Suprapubic skin (tissue), 4 donors: Measurements from ENCODE around the gene CHST10. TPM values are rescaled to one million over a fixed set of nuclear protein-coding genes. Genes with fewer than 3 reads are reported as not detected.
"Not testable (repeated sequence)": the region's sequence is repeated elsewhere in the genome, so short reads cannot be mapped to it uniquely, and the experiment has no call there.

Experiments used
- DNase-seq, 2 donors: peaks; one replicate each; pipeline ENCODE4 v3.0.0-alpha.2; 2019; ENCODE audit warnings: low spot score in 2 of 2
- H3K27ac ChIP-seq: fragments of 200-600 bp; sonication (generic); one replicate; pipeline ENCODE4 v1.5.1; 2019
- H3K27me3 ChIP-seq: fragments of 200-600 bp; sonication (generic); one replicate; pipeline ENCODE4 v1.5.1; 2019
- H3K36me3 ChIP-seq: fragments of 200-600 bp; sonication (generic); one replicate; pipeline ENCODE4 v1.5.1; 2019
- H3K4me1 ChIP-seq: fragments of 200-600 bp; sonication (generic); one replicate; pipeline ENCODE4 v1.5.1; 2019
- H3K4me3 ChIP-seq: fragments of 200-600 bp; sonication (generic); one replicate; pipeline ENCODE4 v1.5.1; 2019; ENCODE audit warnings: mild to moderate bottlenecking
- H3K9me3 ChIP-seq: fragments of 200-600 bp; sonication (generic); one replicate; pipeline ENCODE4 v1.5.1; 2019
- CTCF ChIP-seq, 2 donors: fragments of 200-600 bp in 1 of 2; fragments of 450-650 bp in 1 of 2; sonication (generic) in 1 of 2; IDR thresholded peaks; one replicate each; pipeline ENCODE4 v1.5.1; 2016 to 2019; ENCODE audit warnings: antibody characterized with exemption in 2 of 2, mild to moderate bottlenecking in 1 of 2, moderate library complexity in 1 of 2
- EP300 ChIP-seq: sonication (generic); formaldehyde crosslinking; IDR thresholded peaks from one replicate; pipeline ENCODE4 v1.6.1; 2017; ENCODE audit warnings: antibody characterized with exemption
- POLR2A ChIP-seq, 2 donors: fragments of 450-650 bp; IDR thresholded peaks; one replicate each; pipeline ENCODE4 v1.6.1; 2017; ENCODE audit warnings: antibody characterized with exemption in 2 of 2, mild to moderate bottlenecking in 2 of 2, moderate library complexity in 2 of 2
- POLR2AphosphoS5 ChIP-seq, 3 donors: sonication (generic); formaldehyde crosslinking; IDR thresholded peaks; one replicate each; pipeline ENCODE4 v1.6.1; 2017; ENCODE audit warnings: antibody characterized with exemption in 3 of 3
- WGBS: methylation state at CpG from one replicate; pipeline ENCODE4 v1.1.5; 2018; 5-methylcytosine and 5-hydroxymethylcytosine counted together
- total RNA-seq, 4 donors: library from RNA; depleted of rRNA; stranded (reverse); fragments of >200 nt; gene quantifications; one replicate each; pipeline ENCODE4 v1.1.0, GENCODE V29; 2016

The CHST10 gene
- 1 to 10 TPM in 3 of 4 donors, under 1 TPM in 1; 0.91 to 3.6 (median 2.6) TPM for total RNA-seq

GRCh38 chr2:100416935-100417710 is at the start of gene CHST10:
Gene CHST10, minus strand, starts transcription at chr2:100417668. Its CDS starts 10,993 bp downstream, at chr2:100406675.
- H3K36me3 ChIP-seq: peaks cover 3% of the 10 kb centered on the region
- H3K4me1 ChIP-seq: peaks cover 13% of the 10 kb centered on the region
- TF ChIP-seq EP300 (no peak), CTCF (IDR thresholded peaks at IDR 0.05) (no peak), POLR2A (IDR thresholded peaks at IDR 0.05) (no peak), POLR2AphosphoS5 (IDR thresholded peaks at IDR 0.05) (no peak)
- WGBS: 1% methylated on average over 15 of the region's 88 CpGs
- peak within 1 kb of the TSS; percentile 70 for H3K27ac ChIP-seq
- DNase-seq: no peak
- no peaks in the 10 kb centered on the region for H3K27me3 ChIP-seq
- peak within 1 kb of the TSS; percentile 71 for H3K4me3 ChIP-seq
- no peaks in the 10 kb centered on the region for H3K9me3 ChIP-seq

- Histone ChIP-seq H3K4me3 (no peak overlapping the region), H3K27ac (no peak overlapping the region), H3K36me3 (no peaks in the 10 kb centered on the region), H3K9me3 (peaks cover 15% of the 10 kb centered on the region), H3K4me1 (no peaks in the 10 kb centered on the region), H3K27me3 (no peaks in the 10 kb centered on the region)
- DNase-seq: no peak
- 95% methylated on average over 1 of the region's 1 CpG for WGBS
- TF ChIP-seq EP300 (no peak), POLR2A (IDR thresholded peaks at IDR 0.05) (no peak), CTCF (IDR thresholded peaks at IDR 0.05) (no peak)
These were observed 43.5 kb upstream of the CHST10 start for GRCh38 chr2:100460904-100461530.

- not testable (repeated sequence) for H3K27me3 ChIP-seq, H3K36me3 ChIP-seq, H3K4me3 ChIP-seq, H3K27ac ChIP-seq, DNase-seq, H3K4me1 ChIP-seq
- peaks cover 18% of the 10 kb centered on the region for H3K9me3 ChIP-seq
These were observed 38.9 kb upstream of the CHST10 start for GRCh38 chr2:100456357-100456756.

GRCh38 chr2:100453853-100454252 is 36.4 kb upstream of the CHST10 start:
- 75% methylated on average over 4 of the region's 4 CpGs for WGBS
- Histone ChIP-seq H3K4me3 (no peak overlapping the region), H3K27ac (no peak overlapping the region), H3K4me1 (no peaks in the 10 kb centered on the region), H3K36me3 (no peaks in the 10 kb centered on the region), H3K27me3 (peaks cover 4% of the 10 kb centered on the region), H3K9me3 (peaks cover 11% of the 10 kb centered on the region)
- no peak for DNase-seq
- no peak for TF ChIP-seq CTCF (IDR thresholded peaks at IDR 0.05)

- DNase-seq: no peak
- peaks cover 8% of the 10 kb centered on the region for H3K9me3 ChIP-seq
- no peak for TF ChIP-seq POLR2AphosphoS5 (IDR thresholded peaks at IDR 0.05)
- no peak for TF ChIP-seq POLR2A (IDR thresholded peaks at IDR 0.05)
- no peaks in the 10 kb centered on the region for H3K4me1 ChIP-seq
- H3K27ac ChIP-seq: no peak overlapping the region
- H3K4me3 ChIP-seq: no peak overlapping the region
- no peaks in the 10 kb centered on the region for H3K36me3 ChIP-seq
- H3K27me3 ChIP-seq: peaks cover 4% of the 10 kb centered on the region
These were observed 34.3 kb upstream of the CHST10 start for GRCh38 chr2:100451734-100452133.

- WGBS: 82% methylated on average over 5 of the region's 5 CpGs
- Histone ChIP-seq H3K36me3 (no peaks in the 10 kb centered on the region), H3K27ac (no peak overlapping the region), H3K4me3 (no peak overlapping the region), H3K9me3 (peaks cover 3% of the 10 kb centered on the region), H3K27me3 (peaks cover 4% of the 10 kb centered on the region), H3K4me1 (no peaks in the 10 kb centered on the region)
- no peak for TF ChIP-seq POLR2AphosphoS5 (IDR thresholded peaks at IDR 0.05)
- TF ChIP-seq POLR2A (IDR thresholded peaks at IDR 0.05): no peak
- no peak for TF ChIP-seq EP300
- no peak for TF ChIP-seq CTCF (IDR thresholded peaks at IDR 0.05)
- DNase-seq: no peak
These were observed 33.6 kb upstream of the CHST10 start for GRCh38 chr2:100451092-100451491.
